Activated naive CD8-positive, alpha-beta T cell treated with anti-CD3 and anti-CD28 coated beads, Interleukin-2, amount 10 ng/mL, durations not matched to agents 7 days and 5 days (primary cell): ENCODE measurements around the gene MYBPHL. TPM values are rescaled to one million over a fixed set of nuclear protein-coding genes. Genes with fewer than 3 reads are reported as not detected.
"Not testable (repeated sequence)": the region's sequence is repeated elsewhere in the genome, so short reads cannot be mapped to it uniquely, and the experiment has no call there.

Source experiments
- ATAC-seq: fragments of 150-1000 bp; cut with Tn5 transposase; one replicate; pipeline ENCODE4 v1.10.0; 2021; ENCODE audit warnings: low read depth, moderate library complexity
- POLR2A ChIA-PET: fragments of 350-600 bp; sonication (Branson Sonifier 250); formaldehyde crosslinking; loops from one replicate; lab custom pipeline; 2021; ENCODE audit warnings: antibody characterized with exemption; lab: Charles Lee
- DNase-seq: peaks from one replicate; pipeline ENCODE4 v3.0.0; 2021
- H3K27ac Mint-ChIP-seq: one replicate; pipeline ENCODE4 v1.8.0; 2022; ENCODE audit warnings: mild to moderate bottlenecking, mixed read lengths
- H3K27me3 Mint-ChIP-seq: one replicate; pipeline ENCODE4 v1.8.0; 2022; ENCODE audit warnings: mild to moderate bottlenecking, moderate library complexity, mixed read lengths
- H3K36me3 Mint-ChIP-seq: one replicate; pipeline ENCODE4 v1.8.0; 2021; ENCODE audit warnings: mild to moderate bottlenecking, mixed read lengths
- H3K4me1 Mint-ChIP-seq: one replicate; pipeline ENCODE4 v1.8.0; 2021; ENCODE audit warnings: mixed read lengths
- H3K4me3 Mint-ChIP-seq: one replicate; pipeline ENCODE4 v1.8.0; 2022; ENCODE audit warnings: mild to moderate bottlenecking, moderate library complexity, mixed read lengths
- H3K9me3 Mint-ChIP-seq: one replicate; pipeline ENCODE4 v1.8.0; 2021; ENCODE audit warnings: mixed read lengths
- total RNA-seq, 2 experiments: library from RNA; stranded (reverse); gene quantifications; one replicate each; pipeline ENCODE4 v1.2.3, GENCODE V29; 2021

Gene MYBPHL
- total RNA-seq, 2 experiments from 2014 or later = not detected

GRCh38 chr1:109322974-109323373, 16.2 kb upstream of the MYBPHL start:
- ATAC-seq = no peak
- no peaks in the 10 kb centered on the region for H3K4me1 Mint-ChIP-seq
- H3K36me3 Mint-ChIP-seq = peaks cover 3% of the 10 kb centered on the region
- H3K9me3 Mint-ChIP-seq = no peaks in the 10 kb centered on the region
- POLR2A ChIA-PET = no interaction called here
- H3K27ac Mint-ChIP-seq = no peak overlapping the region
- H3K27me3 Mint-ChIP-seq = no peaks in the 10 kb centered on the region
- DNase-seq = no peak
- no peak overlapping the region for H3K4me3 Mint-ChIP-seq

GRCh38 chr1:109319114-109319513, 12.3 kb upstream of the MYBPHL start:
- no peak for DNase-seq
- POLR2A ChIA-PET = no interaction called here
- no peak for ATAC-seq
- H3K9me3 Mint-ChIP-seq = no peaks in the 10 kb centered on the region
- H3K27ac Mint-ChIP-seq = no peak overlapping the region
- H3K27me3 Mint-ChIP-seq = no peaks in the 10 kb centered on the region
- H3K36me3 Mint-ChIP-seq = no peaks in the 10 kb centered on the region
- no peak overlapping the region for H3K4me3 Mint-ChIP-seq
- no peaks in the 10 kb centered on the region for H3K4me1 Mint-ChIP-seq

- Mint-ChIP-seq H3K4me3 (no peak overlapping the region), H3K4me1 (no peaks in the 10 kb centered on the region), H3K9me3 (no peaks in the 10 kb centered on the region), H3K27ac (no peak overlapping the region), H3K27me3 (no peaks in the 10 kb centered on the region), H3K36me3 (no peaks in the 10 kb centered on the region)
- POLR2A ChIA-PET = no interaction called here
- ATAC-seq (no peak), DNase-seq (no peak)
These were observed 9.7 kb upstream of the MYBPHL start for GRCh38 chr1:109316506-109316905.

- no peak overlapping the region for H3K4me3 Mint-ChIP-seq
- no peaks in the 10 kb centered on the region for H3K27me3 Mint-ChIP-seq
- DNase-seq (no peak), ATAC-seq (no peak)
- no peaks in the 10 kb centered on the region for H3K36me3 Mint-ChIP-seq
- H3K4me1 Mint-ChIP-seq = no peaks in the 10 kb centered on the region
- no peaks in the 10 kb centered on the region for H3K9me3 Mint-ChIP-seq
- H3K27ac Mint-ChIP-seq = no peak overlapping the region
- POLR2A ChIA-PET = interaction anchor here (0.7 kb wide), 1 partner anchor 14 kb away, joined by 7 read pairs; no protein-coding TSS in a partner anchor
These were observed 8.5 kb upstream of the MYBPHL start for GRCh38 chr1:109315288-109315687.

GRCh38 chr1:109314795-109315194, 8.0 kb upstream of the MYBPHL start:
- H3K27ac Mint-ChIP-seq = no peak overlapping the region
- ATAC-seq = no peak
- H3K9me3 Mint-ChIP-seq = no peaks in the 10 kb centered on the region
- no peaks in the 10 kb centered on the region for H3K4me1 Mint-ChIP-seq
- DNase-seq = no peak
- POLR2A ChIA-PET = interaction anchor here (0.7 kb wide), 1 partner anchor 14 kb away, joined by 7 read pairs; no protein-coding TSS in a partner anchor
- H3K36me3 Mint-ChIP-seq = no peaks in the 10 kb centered on the region
- H3K27me3 Mint-ChIP-seq = no peaks in the 10 kb centered on the region
- no peak overlapping the region for H3K4me3 Mint-ChIP-seq

GRCh38 chr1:109312978-109313775, 6.4 kb upstream of the MYBPHL start:
- Mint-ChIP-seq H3K36me3 (no peaks in the 10 kb centered on the region), H3K9me3 (no peaks in the 10 kb centered on the region), H3K27me3 (no peaks in the 10 kb centered on the region), H3K4me3 (no peak overlapping the region), H3K27ac (no peak overlapping the region), H3K4me1 (no peaks in the 10 kb centered on the region)
- DNase-seq (no peak), ATAC-seq (no peak)
- POLR2A ChIA-PET = interaction anchor here (0.6 kb wide), 1 partner anchor 455 kb away, joined by 3 read pairs; no protein-coding TSS in a partner anchor

- POLR2A ChIA-PET = interaction anchor here (0.7 kb wide), 1 partner anchor 61 kb away, joined by 3 read pairs; no protein-coding TSS in a partner anchor
- Mint-ChIP-seq H3K27ac (no peak overlapping the region), H3K4me3 (no peak overlapping the region), H3K4me1 (no peaks in the 10 kb centered on the region), H3K36me3 (no peaks in the 10 kb centered on the region), H3K9me3 (no peaks in the 10 kb centered on the region), H3K27me3 (no peaks in the 10 kb centered on the region)
- ATAC-seq (no peak), DNase-seq (no peak)
These were observed 5.4 kb upstream of the MYBPHL start for GRCh38 chr1:109312246-109312645.

- DNase-seq (no peak), ATAC-seq (no peak)
- POLR2A ChIA-PET = no interaction called here
- Mint-ChIP-seq H3K27ac (no peak overlapping the region), H3K36me3 (no peaks in the 10 kb centered on the region), H3K4me1 (no peaks in the 10 kb centered on the region), H3K27me3 (no peaks in the 10 kb centered on the region), H3K4me3 (no peak overlapping the region), H3K9me3 (no peaks in the 10 kb centered on the region)
These were observed 2.5 kb upstream of the MYBPHL start for GRCh38 chr1:109309347-109309746.

GRCh38 chr1:109307274-109308021, 637 bp upstream of the MYBPHL start:
- Mint-ChIP-seq H3K27me3 (no peaks in the 10 kb centered on the region), H3K4me1 (no peaks in the 10 kb centered on the region), H3K27ac (no peak overlapping the region), H3K4me3 (no peak overlapping the region), H3K9me3 (no peaks in the 10 kb centered on the region), H3K36me3 (no peaks in the 10 kb centered on the region)
- ATAC-seq (no peak), DNase-seq (no peak)
- POLR2A ChIA-PET = no interaction called here

- H3K4me1 Mint-ChIP-seq, POLR2A ChIA-PET, ATAC-seq, DNase-seq, H3K27ac Mint-ChIP-seq, H3K36me3 Mint-ChIP-seq, H3K4me3 Mint-ChIP-seq, H3K27me3 Mint-ChIP-seq, H3K9me3 Mint-ChIP-seq: not testable (repeated sequence)
These were observed 820 bp downstream of the MYBPHL start for GRCh38 chr1:109305991-109306390.

- H3K27ac Mint-ChIP-seq = no peak overlapping the region
- no peak for ATAC-seq
- POLR2A ChIA-PET = no interaction called here
- peaks cover 5% of the 10 kb centered on the region for H3K27me3 Mint-ChIP-seq
- no peak for DNase-seq
- H3K36me3 Mint-ChIP-seq = no peaks in the 10 kb centered on the region
- H3K4me1 Mint-ChIP-seq = no peaks in the 10 kb centered on the region
- H3K4me3 Mint-ChIP-seq = no peak overlapping the region
- H3K9me3 Mint-ChIP-seq = no peaks in the 10 kb centered on the region
These were observed 2.4 kb downstream of the MYBPHL start for GRCh38 chr1:109304226-109304920.

GRCh38 chr1:109301874-109302273, 4.9 kb downstream of the MYBPHL start:
- Mint-ChIP-seq H3K4me1 (peaks cover 3% of the 10 kb centered on the region), H3K27me3 (peaks cover 8% of the 10 kb centered on the region), H3K9me3 (no peaks in the 10 kb centered on the region), H3K36me3 (no peaks in the 10 kb centered on the region), H3K4me3 (no peak overlapping the region), H3K27ac (no peak overlapping the region)
- POLR2A ChIA-PET = no interaction called here
- ATAC-seq (no peak), DNase-seq (no peak)

GRCh38 chr1:109300650-109301151, 6.1 kb downstream of the MYBPHL start:
- POLR2A ChIA-PET = no interaction called here
- Mint-ChIP-seq H3K4me1 (peaks cover 4% of the 10 kb centered on the region), H3K4me3 (no peak overlapping the region), H3K27me3 (peaks cover 11% of the 10 kb centered on the region), H3K27ac (no peak overlapping the region), H3K9me3 (no peaks in the 10 kb centered on the region), H3K36me3 (no peaks in the 10 kb centered on the region)
- no peak for DNase-seq
- ATAC-seq = no peak
